HUES64 (cell line): ENCODE data around the gene GOLGA2.

ENCODE experiments used
- H3K27ac ChIP-seq: 2 replicates; pipeline ENCODE4 v1.7.0; 2013; ENCODE audit warnings: low read depth, low read length, inconsistent platforms
- H3K27me3 ChIP-seq: 2 replicates; pipeline ENCODE4 v1.6.1; 2013; ENCODE audit warnings: mild to moderate bottlenecking, low read length; ENCODE audit not compliant: insufficient read depth
- H3K36me3 ChIP-seq: 2 replicates; pipeline ENCODE4 v1.6.1; 2013; ENCODE audit warnings: mild to moderate bottlenecking, low read length; ENCODE audit not compliant: insufficient read depth
- H3K4me1 ChIP-seq: 2 replicates; pipeline ENCODE4 v1.6.1; 2013; ENCODE audit warnings: mild to moderate bottlenecking, low read length, moderate library complexity; ENCODE audit not compliant: insufficient read depth
- H3K4me3 ChIP-seq: 2 replicates; pipeline ENCODE4 v1.5.1; 2013; ENCODE audit warnings: mild to moderate bottlenecking, low read length, moderate library complexity
- H3K9ac ChIP-seq: 2 replicates; pipeline ENCODE4 v1.6.1; 2013; ENCODE audit warnings: mild to moderate bottlenecking, low read depth, low read length
- H3K9me3 ChIP-seq: 2 replicates; pipeline ENCODE4 v1.6.1; 2013; ENCODE audit warnings: low read depth, low read length; ENCODE audit not compliant: insufficient read depth
- WGBS: fragments of 150-250, 120-280 bp; methylation state at CpG from one replicate; pipeline ENCODE4 v1.1.7; 2013; ENCODE audit warnings: missing lambda C conversion rate; 5-methylcytosine and 5-hydroxymethylcytosine counted together

Gene GOLGA2

DNA sequence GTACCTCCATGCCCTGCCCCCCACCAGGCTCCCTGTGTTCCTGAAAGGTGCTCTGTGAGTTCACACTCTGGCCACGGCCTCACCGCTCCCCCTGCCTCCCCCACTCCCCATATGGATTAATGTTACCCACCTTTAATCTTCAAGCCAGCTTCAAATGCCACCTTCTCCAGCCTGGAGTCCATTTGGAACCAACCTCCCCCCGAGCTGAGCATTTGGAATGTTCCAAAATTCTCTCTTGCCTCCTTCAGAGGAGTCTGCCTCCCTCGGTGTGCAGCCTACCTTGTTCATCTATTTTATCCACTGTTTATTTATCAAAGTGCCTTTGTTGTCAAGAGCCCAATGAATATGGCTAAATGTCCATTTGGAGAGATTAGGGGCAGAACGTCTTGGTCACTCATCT, 4.3 kb downstream of the GOLGA2 start:
- peaks cover 41% of the 10 kb centered on the region for H3K36me3 ChIP-seq

DNA sequence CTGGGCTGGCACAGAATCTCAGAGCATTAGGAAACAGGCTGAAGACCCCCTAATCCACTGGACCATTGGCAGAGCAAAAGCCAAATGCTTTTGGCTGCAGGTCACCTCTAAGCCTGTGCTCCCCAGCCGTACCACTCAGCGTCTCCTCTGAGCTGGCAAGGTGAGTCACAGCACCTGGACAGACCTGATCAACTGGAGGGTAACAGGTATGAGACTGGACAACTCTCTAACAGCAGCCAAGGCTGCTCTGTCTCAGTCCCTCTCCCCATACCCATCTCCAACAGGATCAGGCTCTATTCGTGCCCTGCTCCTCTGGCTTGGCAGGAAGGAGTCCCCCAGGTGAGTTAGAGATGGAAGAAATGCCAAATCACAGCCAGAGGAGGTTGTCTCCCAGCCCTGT, 4.7 kb downstream of the GOLGA2 start:
- Histone ChIP-seq H3K36me3 (peaks cover 42% of the 10 kb centered on the region), H3K27ac (no peak overlapping the region)
- 98% methylated on average over 3 of the region's 3 CpGs for WGBS

More for the DNA sequence above, 4.3 kb downstream of the GOLGA2 start:
- WGBS = 94% methylated on average over 5 of the region's 5 CpGs
- H3K4me3 ChIP-seq = no peak overlapping the region
- no peaks in the 10 kb centered on the region for H3K4me1 ChIP-seq
- no peaks in the 10 kb centered on the region for H3K9me3 ChIP-seq
- no peak overlapping the region for H3K9ac ChIP-seq
- H3K27ac ChIP-seq = no peak overlapping the region
- H3K27me3 ChIP-seq = no peaks in the 10 kb centered on the region

DNA sequence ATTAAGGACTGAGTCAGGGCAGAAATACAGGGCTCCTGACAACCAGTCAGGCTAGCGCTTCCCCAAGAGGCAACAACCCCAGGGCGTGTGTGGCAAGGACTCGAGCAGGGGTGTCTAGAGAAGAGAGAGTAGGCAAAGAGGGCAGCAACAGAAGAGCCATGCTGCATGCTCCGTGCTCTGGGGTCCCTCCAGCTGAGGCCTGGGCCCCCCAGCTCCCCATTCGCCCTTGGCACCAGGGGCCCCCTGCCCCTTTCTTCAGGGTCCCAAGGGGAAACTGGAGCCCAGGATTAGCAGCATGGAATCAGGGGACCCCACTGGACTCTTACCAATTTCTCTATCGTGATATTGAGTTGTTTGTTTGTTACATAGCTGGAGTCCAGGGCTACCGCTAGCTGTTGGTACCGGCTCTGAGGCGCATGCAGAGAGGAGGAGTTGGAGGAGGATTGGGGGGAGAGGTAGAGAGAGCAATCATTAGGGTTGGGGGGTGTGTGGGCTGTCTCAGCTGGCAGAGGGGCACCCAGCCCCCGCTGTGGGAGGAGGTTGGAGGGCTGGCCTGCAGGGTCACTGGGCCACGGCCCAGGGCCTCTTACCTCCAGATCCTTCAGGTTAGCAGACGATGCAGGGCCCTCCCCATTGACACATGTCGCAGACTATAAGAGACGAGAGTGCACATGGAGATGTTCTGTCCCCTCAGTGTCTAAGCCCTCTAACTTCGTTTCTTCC, 8.8 kb downstream of the GOLGA2 start:
- no peak overlapping the region for H3K9ac ChIP-seq
- H3K27me3 ChIP-seq = no peaks in the 10 kb centered on the region
- peaks cover 47% of the 10 kb centered on the region for H3K36me3 ChIP-seq
- H3K4me3 ChIP-seq = no peak overlapping the region
- no peaks in the 10 kb centered on the region for H3K9me3 ChIP-seq
- no peaks in the 10 kb centered on the region for H3K4me1 ChIP-seq
- no peak overlapping the region for H3K27ac ChIP-seq
- 92% methylated on average over 15 of the region's 15 CpGs for WGBS

More for the DNA sequence above, 4.7 kb downstream of the GOLGA2 start:
- Histone ChIP-seq H3K4me1 (no peaks in the 10 kb centered on the region), H3K27me3 (no peaks in the 10 kb centered on the region), H3K4me3 (no peak overlapping the region), H3K9ac (no peak overlapping the region), H3K9me3 (no peaks in the 10 kb centered on the region)

DNA sequence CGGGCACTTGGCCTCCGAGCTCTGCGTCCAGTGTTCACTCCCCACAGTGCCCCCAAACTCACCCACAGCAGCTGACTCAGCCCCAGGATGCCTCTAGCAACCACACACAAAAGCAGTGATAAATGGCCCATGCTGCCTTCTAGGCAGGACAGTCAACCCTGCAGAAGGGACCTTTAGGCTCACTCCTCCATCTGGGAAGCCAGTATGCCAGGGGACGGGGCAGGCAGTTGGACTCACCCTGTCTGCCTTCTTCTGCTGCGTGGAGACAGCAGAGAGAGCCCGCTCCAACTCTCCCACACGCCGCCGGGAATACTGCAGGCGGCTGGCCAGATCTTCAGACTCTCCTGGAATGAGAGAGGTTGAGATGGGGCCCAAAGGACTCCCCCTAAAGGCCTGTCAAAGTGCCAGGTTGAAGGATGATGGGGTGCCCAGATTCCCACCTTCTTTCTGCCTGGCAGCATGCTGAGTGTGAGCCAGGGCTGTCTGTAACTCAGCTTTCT, 10.4 kb downstream of the GOLGA2 start:
- no peak overlapping the region for H3K9ac ChIP-seq
- no peaks in the 10 kb centered on the region for H3K27me3 ChIP-seq
- no peak overlapping the region for H3K4me3 ChIP-seq
- H3K4me1 ChIP-seq = no peaks in the 10 kb centered on the region
- H3K27ac ChIP-seq = no peak overlapping the region
- H3K36me3 ChIP-seq = peaks cover 53% of the 10 kb centered on the region
- no peaks in the 10 kb centered on the region for H3K9me3 ChIP-seq
- 97% methylated on average over 10 of the region's 10 CpGs for WGBS

DNA sequence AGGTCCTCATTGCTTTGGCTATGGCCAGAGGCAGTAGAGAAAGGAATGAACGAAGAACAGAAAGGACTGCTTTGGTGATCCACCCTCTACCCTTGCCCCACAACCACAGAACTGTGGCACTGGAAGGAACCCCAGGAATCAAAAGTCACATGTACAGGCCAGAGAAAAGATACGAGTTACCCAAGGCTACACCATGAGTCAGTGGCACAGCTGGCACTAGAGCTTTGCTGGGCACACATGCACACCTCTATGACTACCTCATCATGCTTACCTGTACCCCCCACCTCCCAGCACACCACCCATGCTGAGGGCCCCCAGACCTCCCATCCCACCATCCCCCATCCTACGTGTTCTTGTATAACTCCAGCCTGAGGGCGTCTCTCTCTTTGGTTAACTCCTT, 13.1 kb downstream of the GOLGA2 start:
- peaks cover 67% of the 10 kb centered on the region for H3K36me3 ChIP-seq
- H3K9me3 ChIP-seq = no peaks in the 10 kb centered on the region
- no peaks in the 10 kb centered on the region for H3K4me1 ChIP-seq
- no peaks in the 10 kb centered on the region for H3K27me3 ChIP-seq
- no peak overlapping the region for H3K9ac ChIP-seq
- no peak overlapping the region for H3K27ac ChIP-seq
- WGBS = 93% methylated on average over 4 of the region's 4 CpGs
- no peak overlapping the region for H3K4me3 ChIP-seq

DNA sequence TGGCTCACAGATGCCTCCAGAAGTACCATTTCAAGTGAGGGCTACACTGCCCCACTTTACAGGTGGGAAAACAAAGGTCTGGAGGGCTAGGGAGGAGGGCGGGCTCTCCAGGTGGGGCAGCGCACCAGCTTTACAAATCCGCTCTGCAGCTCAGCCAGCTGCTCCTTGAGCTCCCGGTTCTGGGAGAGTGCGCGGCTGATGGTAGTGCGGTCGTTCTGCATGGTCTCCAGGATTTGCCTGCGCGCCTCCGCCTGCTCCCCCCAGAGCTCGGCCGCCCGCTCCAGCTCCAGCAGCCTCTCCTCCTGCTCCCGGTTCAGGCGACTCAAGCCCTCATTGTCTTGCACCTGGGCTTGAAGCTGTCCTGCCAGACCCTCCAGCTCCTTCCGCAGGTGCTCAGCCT, 15.5 kb downstream of the GOLGA2 start:
- no peaks in the 10 kb centered on the region for H3K27me3 ChIP-seq
- H3K4me3 ChIP-seq = no peak overlapping the region
- no peaks in the 10 kb centered on the region for H3K4me1 ChIP-seq
- H3K9ac ChIP-seq = no peak overlapping the region
- H3K27ac ChIP-seq = no peak overlapping the region
- H3K9me3 ChIP-seq = no peaks in the 10 kb centered on the region
- 97% methylated on average over 17 of the region's 17 CpGs for WGBS
- peaks cover 64% of the 10 kb centered on the region for H3K36me3 ChIP-seq

DNA sequence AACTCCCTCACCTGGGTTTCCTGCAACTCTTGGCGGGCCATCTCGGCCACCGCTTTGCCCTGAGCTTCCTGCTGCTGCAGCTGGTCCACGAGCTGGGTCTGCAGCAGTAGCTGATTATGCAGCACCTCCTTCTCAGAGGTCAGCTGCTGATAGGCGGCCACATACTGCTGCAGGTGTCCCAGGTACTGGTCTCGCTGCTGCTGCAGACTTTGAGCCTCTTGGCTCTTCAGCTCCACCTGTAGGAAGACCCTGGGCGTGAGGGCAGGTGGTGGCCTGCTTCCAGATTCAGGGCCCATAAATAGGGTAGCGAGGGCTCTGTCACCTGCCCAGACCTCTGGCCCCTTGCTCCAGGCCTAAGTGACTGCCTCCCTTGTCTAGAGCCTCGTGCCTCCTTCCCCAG, 16.7 kb downstream of the GOLGA2 start:
- H3K27me3 ChIP-seq = no peaks in the 10 kb centered on the region
- no peaks in the 10 kb centered on the region for H3K9me3 ChIP-seq
- H3K36me3 ChIP-seq = peaks cover 56% of the 10 kb centered on the region
- 90% methylated on average over 9 of the region's 9 CpGs for WGBS
- H3K27ac ChIP-seq = no peak overlapping the region
- peaks cover 6% of the 10 kb centered on the region; the same call in 1 of the 2 replicates for H3K4me1 ChIP-seq
- no peak overlapping the region for H3K4me3 ChIP-seq
- no peak overlapping the region for H3K9ac ChIP-seq

DNA sequence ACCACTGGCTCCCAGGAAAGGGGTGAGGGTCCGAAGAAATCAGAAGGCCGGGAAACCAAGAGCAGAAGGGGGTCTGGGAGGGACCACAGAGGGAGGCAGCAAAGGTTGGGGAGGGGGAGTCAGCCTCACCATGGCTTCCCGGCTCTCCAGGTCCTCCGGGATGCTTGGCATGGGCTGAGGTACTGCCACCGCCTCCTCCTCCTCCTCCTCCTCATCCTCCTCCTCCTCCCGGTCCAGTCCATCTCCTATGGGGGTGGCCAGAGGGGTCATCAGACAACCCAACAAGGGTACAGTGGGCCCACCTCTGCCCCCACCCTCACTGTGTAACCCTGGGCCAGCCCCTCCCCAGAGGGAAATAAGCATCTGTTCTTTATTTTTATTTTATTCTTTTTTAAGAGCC, 17.5 kb downstream of the GOLGA2 start:
- no peaks in the 10 kb centered on the region for H3K27me3 ChIP-seq
- H3K4me3 ChIP-seq = no peak overlapping the region
- no peak overlapping the region for H3K27ac ChIP-seq
- peaks cover 58% of the 10 kb centered on the region for H3K36me3 ChIP-seq
- no peak overlapping the region for H3K9ac ChIP-seq
- no peaks in the 10 kb centered on the region for H3K9me3 ChIP-seq
- H3K4me1 ChIP-seq = peaks cover 6% of the 10 kb centered on the region; the same call in 1 of the 2 replicates
- 89% methylated on average over 4 of the region's 6 CpGs for WGBS

DNA sequence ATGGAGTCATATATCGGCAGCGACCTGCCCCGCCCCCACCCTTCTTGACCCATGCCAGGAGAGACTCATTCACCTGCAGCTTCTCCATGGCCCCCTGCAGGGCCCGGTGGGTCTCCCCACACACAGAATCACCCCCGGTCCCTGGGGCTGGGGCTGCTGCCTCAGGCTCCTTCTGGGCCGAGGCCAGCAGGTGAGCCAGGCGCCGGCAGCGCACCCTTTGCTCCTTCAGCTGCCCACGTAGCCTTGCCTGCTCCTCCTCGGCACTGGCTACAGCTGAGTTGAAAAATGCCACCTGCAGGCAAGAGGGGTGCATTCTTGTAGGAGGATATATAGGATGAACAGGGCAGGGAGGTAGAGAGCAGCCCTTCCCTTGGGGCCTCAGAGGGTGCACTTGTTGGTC, 17.9 kb downstream of the GOLGA2 start:
- no peak overlapping the region for H3K27ac ChIP-seq
- H3K4me1 ChIP-seq = peaks cover 6% of the 10 kb centered on the region; the same call in 1 of the 2 replicates
- peaks cover 63% of the 10 kb centered on the region for H3K36me3 ChIP-seq
- H3K4me3 ChIP-seq = no peak overlapping the region
- H3K9me3 ChIP-seq = no peaks in the 10 kb centered on the region
- H3K9ac ChIP-seq = no peak overlapping the region
- H3K27me3 ChIP-seq = no peaks in the 10 kb centered on the region
- 96% methylated on average over 11 of the region's 11 CpGs for WGBS

DNA sequence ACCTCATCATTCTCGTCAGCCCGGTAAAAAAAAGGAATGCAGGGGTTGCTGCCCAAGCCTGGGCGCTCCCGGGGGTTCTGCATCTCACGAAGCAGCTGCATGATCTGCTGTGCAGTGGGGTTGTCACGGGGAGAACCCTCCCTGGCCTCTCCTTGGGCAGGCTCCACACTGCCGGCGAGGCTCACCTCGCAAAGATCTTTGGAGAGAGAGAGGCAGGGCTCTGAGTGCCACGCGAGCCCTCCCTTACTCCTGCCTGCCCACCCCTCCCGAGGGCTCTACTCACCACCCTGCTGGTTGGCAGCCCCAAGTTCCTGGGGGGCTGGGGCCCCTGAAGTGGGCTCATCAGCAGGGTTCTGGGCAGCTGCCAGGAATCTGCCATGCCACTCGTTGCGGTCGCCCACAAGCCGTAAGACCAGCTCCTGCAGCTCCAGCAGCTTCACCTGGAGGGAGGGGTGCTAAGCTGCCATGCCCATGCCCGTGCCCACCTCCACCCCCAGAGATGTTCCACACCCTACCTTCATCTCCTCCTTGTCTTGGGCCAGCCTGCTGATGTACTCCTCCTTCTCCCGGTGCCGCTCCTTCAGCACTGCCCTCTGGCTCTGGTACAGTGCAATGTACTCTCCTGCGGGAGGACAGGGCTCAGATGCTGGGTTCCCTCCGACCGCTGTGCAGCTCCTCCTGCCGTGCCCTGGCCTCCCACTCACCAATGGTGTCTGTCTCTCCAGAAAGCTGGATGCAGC, 18.6 kb downstream of the GOLGA2 start:
- H3K27me3 ChIP-seq = no peaks in the 10 kb centered on the region
- H3K36me3 ChIP-seq = peaks cover 58% of the 10 kb centered on the region
- 96% methylated on average over 23 of the region's 23 CpGs for WGBS
- peaks cover 6% of the 10 kb centered on the region; the same call in 1 of the 2 replicates for H3K4me1 ChIP-seq
- no peak overlapping the region for H3K27ac ChIP-seq
- no peaks in the 10 kb centered on the region for H3K9me3 ChIP-seq
- no peak overlapping the region for H3K9ac ChIP-seq
- no peak overlapping the region for H3K4me3 ChIP-seq
